Neural crest cell (in vitro differentiated cells): ENCODE data around the gene NTM. TPM values are rescaled to one million over a fixed set of nuclear protein-coding genes. Genes with fewer than 3 reads are reported as not detected.

Source experiments
- DNase-seq: peaks from one replicate; pipeline ENCODE4 v3.0.0; 2021; ENCODE audit warnings: low read depth, mixed read lengths, low spot score
- H3K27ac Mint-ChIP-seq: one replicate; pipeline ENCODE4 v1.8.0; 2021; ENCODE audit warnings: mild to moderate bottlenecking, mixed read lengths; ENCODE audit not compliant: unreplicated experiment
- H3K27me3 Mint-ChIP-seq: 2 replicates; pipeline ENCODE4 v1.8.0; 2021; ENCODE audit warnings: low read depth, mild to moderate bottlenecking, mixed read lengths
- H3K36me3 Mint-ChIP-seq: 2 replicates; pipeline ENCODE4 v1.8.0; 2021; ENCODE audit warnings: low read depth, mild to moderate bottlenecking, mixed read lengths
- H3K4me1 Mint-ChIP-seq: 2 replicates; pipeline ENCODE4 v1.8.0; 2021; ENCODE audit warnings: mixed read lengths
- H3K4me3 Mint-ChIP-seq: one replicate; pipeline ENCODE4 v1.8.0; 2021; ENCODE audit warnings: mild to moderate bottlenecking, mixed read lengths
- H3K9me3 Mint-ChIP-seq: 2 replicates; pipeline ENCODE4 v1.8.0; 2021; ENCODE audit warnings: mixed read lengths
- total RNA-seq: library from RNA; stranded (reverse); gene quantifications from 2 replicates; pipeline ENCODE4 v1.2.1, GENCODE V29; 2021
- TF ChIP-seq, protein P1 (sequence below): fragments of 200-600 bp; sonication (generic); conservative IDR thresholded peaks from 2 replicates; pipeline ENCODE4 v1.5.0; 2021; ENCODE audit warnings: antibody characterized with exemption, mild to moderate bottlenecking

The NTM gene
- total RNA-seq, 1 donor from 2014 or later: 11.3 TPM

DNA sequence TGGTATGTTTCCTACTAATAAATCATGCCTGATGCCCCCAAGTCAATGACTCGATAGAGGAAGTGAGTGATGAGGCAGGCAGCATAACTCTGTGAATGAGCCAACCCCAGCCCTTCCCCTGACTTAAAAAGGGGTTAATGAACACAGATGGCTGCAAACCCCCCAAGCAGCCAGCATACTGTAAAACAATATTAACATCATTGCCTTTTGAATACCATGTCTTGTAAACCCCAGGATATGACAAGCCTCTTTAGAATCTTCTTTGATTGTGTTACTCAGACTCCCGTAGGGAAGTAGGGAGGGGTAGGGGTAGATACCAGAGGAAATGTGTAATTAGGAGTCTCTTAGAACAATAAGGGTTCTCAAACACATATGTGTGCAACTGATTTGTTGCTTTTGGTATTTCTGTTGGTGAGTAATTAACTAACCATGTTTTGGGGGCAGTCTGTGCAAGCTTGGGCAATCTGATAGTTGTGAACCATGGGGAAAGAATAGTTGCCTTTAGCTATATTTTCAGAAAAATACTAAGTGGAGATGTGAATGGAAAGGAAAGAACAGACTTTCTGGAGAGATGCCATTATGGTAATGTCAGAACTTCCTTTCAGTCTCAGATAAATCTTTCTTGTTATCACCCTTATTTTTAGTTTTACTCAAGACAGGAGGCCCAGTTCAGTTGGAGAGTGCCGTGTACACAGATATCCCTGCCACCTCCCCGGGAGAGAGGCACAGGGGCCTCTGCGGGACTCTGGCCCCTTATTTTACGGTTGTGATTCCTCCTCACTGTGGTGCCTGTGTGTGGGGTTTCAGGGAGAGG is 701.8 kb downstream of the NTM start:
- peaks cover 7% of the 10 kb centered on the region for H3K36me3 Mint-ChIP-seq
- no peaks in the 10 kb centered on the region for H3K27me3 Mint-ChIP-seq
- H3K27ac Mint-ChIP-seq: no peak overlapping the region
- TF ChIP-seq, protein P1, sequence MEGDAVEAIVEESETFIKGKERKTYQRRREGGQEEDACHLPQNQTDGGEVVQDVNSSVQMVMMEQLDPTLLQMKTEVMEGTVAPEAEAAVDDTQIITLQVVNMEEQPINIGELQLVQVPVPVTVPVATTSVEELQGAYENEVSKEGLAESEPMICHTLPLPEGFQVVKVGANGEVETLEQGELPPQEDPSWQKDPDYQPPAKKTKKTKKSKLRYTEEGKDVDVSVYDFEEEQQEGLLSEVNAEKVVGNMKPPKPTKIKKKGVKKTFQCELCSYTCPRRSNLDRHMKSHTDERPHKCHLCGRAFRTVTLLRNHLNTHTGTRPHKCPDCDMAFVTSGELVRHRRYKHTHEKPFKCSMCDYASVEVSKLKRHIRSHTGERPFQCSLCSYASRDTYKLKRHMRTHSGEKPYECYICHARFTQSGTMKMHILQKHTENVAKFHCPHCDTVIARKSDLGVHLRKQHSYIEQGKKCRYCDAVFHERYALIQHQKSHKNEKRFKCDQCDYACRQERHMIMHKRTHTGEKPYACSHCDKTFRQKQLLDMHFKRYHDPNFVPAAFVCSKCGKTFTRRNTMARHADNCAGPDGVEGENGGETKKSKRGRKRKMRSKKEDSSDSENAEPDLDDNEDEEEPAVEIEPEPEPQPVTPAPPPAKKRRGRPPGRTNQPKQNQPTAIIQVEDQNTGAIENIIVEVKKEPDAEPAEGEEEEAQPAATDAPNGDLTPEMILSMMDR: no peak
- no peak for DNase-seq
- H3K4me1 Mint-ChIP-seq: peaks cover 17% of the 10 kb centered on the region
- no peak overlapping the region for H3K4me3 Mint-ChIP-seq
- peaks cover 6% of the 10 kb centered on the region for H3K9me3 Mint-ChIP-seq

DNA sequence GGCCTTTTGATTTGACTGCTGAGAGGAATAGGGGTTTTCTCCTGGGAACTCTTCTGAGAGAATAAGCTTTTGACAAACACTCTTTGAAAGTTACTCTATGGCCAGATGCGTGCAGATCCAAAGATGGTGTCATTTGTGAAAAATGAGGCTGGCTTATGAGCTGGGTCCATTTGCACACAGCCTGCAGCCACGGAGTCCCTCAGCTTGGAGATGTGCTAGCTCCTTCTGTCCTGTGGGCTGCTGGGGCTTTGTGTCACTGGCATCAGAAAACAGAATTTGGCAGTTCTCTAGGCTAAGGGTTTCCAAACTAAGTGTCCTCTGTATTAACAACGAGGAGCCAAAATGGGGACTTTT is 702.4 kb downstream of the NTM start:
- H3K36me3 Mint-ChIP-seq: peaks cover 7% of the 10 kb centered on the region
- TF ChIP-seq, protein P1: no peak
- no peaks in the 10 kb centered on the region for H3K27me3 Mint-ChIP-seq
- peaks cover 17% of the 10 kb centered on the region for H3K4me1 Mint-ChIP-seq
- no peak overlapping the region for H3K4me3 Mint-ChIP-seq
- H3K27ac Mint-ChIP-seq: no peak overlapping the region
- H3K9me3 Mint-ChIP-seq: peaks cover 5% of the 10 kb centered on the region
- no peak for DNase-seq

DNA sequence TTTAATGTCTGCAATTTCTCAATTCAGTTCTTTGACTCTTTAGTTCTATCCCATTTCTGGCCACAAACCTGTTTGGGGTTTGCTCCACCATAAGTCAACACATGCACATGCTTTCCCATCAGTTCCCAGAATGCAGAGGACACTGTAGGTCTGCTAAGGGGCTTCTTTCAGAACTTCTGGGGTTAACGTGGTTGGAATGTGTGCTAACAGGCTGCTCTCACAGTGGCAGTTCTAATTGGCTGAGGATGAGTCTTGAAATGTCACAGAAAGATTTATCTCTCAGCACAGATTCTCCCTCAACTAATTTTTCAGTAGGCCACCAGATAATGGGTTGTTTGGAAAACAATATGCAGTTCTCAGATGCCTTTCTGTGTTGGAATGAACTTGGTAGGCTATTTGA is 703.4 kb downstream of the NTM start:
- Mint-ChIP-seq H3K9me3 (peaks cover 5% of the 10 kb centered on the region), H3K27me3 (no peaks in the 10 kb centered on the region), H3K36me3 (peaks cover 7% of the 10 kb centered on the region), H3K4me1 (peaks cover 17% of the 10 kb centered on the region), H3K4me3 (no peak overlapping the region), H3K27ac (no peak overlapping the region)
- DNase-seq: no peak
- TF ChIP-seq, protein P1: no peak

DNA sequence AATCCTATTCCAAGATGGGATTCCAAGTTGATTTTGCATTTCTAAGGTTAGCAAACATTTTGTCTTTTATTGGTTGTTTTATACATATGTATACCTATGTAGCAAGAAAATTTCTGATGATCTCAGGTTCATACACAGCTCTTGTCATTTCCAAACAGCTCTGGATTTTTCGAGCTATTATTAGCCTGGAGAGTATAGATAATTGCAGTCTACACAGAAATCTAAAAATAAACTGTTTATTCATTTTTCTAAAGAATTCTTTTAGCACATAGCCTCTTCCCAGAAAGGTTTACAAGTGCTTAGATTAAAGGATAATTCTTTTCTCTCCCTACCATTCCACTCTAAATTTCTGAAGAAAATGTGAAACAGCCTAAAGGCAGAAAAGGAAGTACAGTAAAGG is 705.0 kb downstream of the NTM start:
- H3K27me3 Mint-ChIP-seq: no peaks in the 10 kb centered on the region
- no peak overlapping the region for H3K4me3 Mint-ChIP-seq
- TF ChIP-seq, protein P1: no peak
- no peak overlapping the region for H3K27ac Mint-ChIP-seq
- H3K9me3 Mint-ChIP-seq: no peaks in the 10 kb centered on the region
- H3K4me1 Mint-ChIP-seq: peaks cover 17% of the 10 kb centered on the region
- no peaks in the 10 kb centered on the region for H3K36me3 Mint-ChIP-seq
- no peak for DNase-seq

DNA sequence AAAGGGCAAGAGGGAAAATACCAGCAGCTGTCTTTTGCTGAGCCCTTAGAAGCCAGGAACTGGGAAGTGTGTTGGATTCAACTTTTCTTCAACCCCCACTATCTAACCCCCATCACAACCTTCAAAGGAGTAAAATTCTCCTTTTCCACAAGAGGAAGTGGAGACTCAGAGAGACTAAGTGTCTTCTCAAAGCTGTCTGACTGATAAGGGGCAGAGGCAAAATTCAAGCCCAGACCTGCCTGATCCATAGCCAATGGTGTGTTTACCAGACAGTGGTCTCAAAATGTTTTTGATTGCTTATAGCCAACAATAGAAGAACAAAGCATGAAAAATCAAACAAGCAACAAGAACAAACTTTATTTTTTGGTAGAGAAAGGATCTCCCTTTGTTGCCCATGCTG is 707.0 kb downstream of the NTM start:
- no peaks in the 10 kb centered on the region for H3K27me3 Mint-ChIP-seq
- TF ChIP-seq, protein P1: no peak
- no peak overlapping the region for H3K27ac Mint-ChIP-seq
- H3K9me3 Mint-ChIP-seq: peaks cover 6% of the 10 kb centered on the region
- H3K36me3 Mint-ChIP-seq: peaks cover 2% of the 10 kb centered on the region
- no peak for DNase-seq
- H3K4me1 Mint-ChIP-seq: peaks cover 8% of the 10 kb centered on the region
- H3K4me3 Mint-ChIP-seq: no peak overlapping the region
